ENCODE measurements around the gene PARVA. TPM values are rescaled to one million over a fixed set of nuclear protein-coding genes. Genes with fewer than 3 reads are reported as not detected.

The PARVA gene
- total and polyA plus RNA-seq, 3 donors from 2014 or later = 18.7 to 23.7 (median 23.6) TPM

- Histone ChIP-seq H3K9me3 (no peaks in the 10 kb centered on the region), H3K4me1 (no peaks in the 10 kb centered on the region), H3K4me3 (no peak overlapping the region), H3K27ac (no peak overlapping the region), H3K36me3 (ENCODE audit: low read depth, missing control alignments) (no peaks in the 10 kb centered on the region), H3K27me3 (no peaks in the 10 kb centered on the region)
- no peak for DNase-seq
- 70 to 77% methylated on average over 5 of the region's 5 CpGs for WGBS, 2 donors
- TF ChIP-seq CTCF (IDR thresholded peaks at IDR 0.05) = no peak
- no peak for TF ChIP-seq POLR2A (IDR thresholded peaks at IDR 0.05)
- intact Hi-C loops (cut with DNase I; ENCODE audit: low total_unique reads) = no loop called here
These were observed 170.7 kb downstream of the PARVA start for GRCh38 chr11:12547953-12548650.

- DNase-seq = peak; percentile 54
- no peaks in the 10 kb centered on the region for H3K27me3 ChIP-seq
- H3K9me3 ChIP-seq = no peaks in the 10 kb centered on the region
- WGBS, 2 donors = 57 to 61% methylated on average over 4 of the region's 4 CpGs
- H3K27ac ChIP-seq = no peak overlapping the region
- intact Hi-C loops (cut with DNase I; ENCODE audit: low total_unique reads) = no loop called here
- peaks cover 14% of the 10 kb centered on the region for H3K4me1 ChIP-seq
- no peak overlapping the region for H3K4me3 ChIP-seq
- no peak for TF ChIP-seq CTCF (IDR thresholded peaks at IDR 0.05)
- no peak for TF ChIP-seq POLR2A (IDR thresholded peaks at IDR 0.05)
- H3K36me3 ChIP-seq (ENCODE audit: low read depth, missing control alignments) = no peaks in the 10 kb centered on the region
These were observed 175.3 kb downstream of the PARVA start for GRCh38 chr11:12552692-12553091.

GRCh38 chr11:12554122-12554521, 176.8 kb downstream of the PARVA start:
- H3K36me3 ChIP-seq (ENCODE audit: low read depth, missing control alignments) = no peaks in the 10 kb centered on the region
- intact Hi-C loops (cut with DNase I; ENCODE audit: low total_unique reads) = no loop called here

GRCh38 chr11:12556155-12556554, 178.8 kb downstream of the PARVA start:
- H3K27me3 ChIP-seq = no peaks in the 10 kb centered on the region
- intact Hi-C loops (cut with DNase I; ENCODE audit: low total_unique reads) = no loop called here
- peaks cover 14% of the 10 kb centered on the region for H3K4me1 ChIP-seq
- no peaks in the 10 kb centered on the region for H3K9me3 ChIP-seq
- no peak overlapping the region for H3K4me3 ChIP-seq
- no peak for TF ChIP-seq CTCF (IDR thresholded peaks at IDR 0.05)
- TF ChIP-seq POLR2A (IDR thresholded peaks at IDR 0.05) = no peak
- no peak overlapping the region for H3K27ac ChIP-seq
- 35 to 55% methylated on average over 3 of the region's 3 CpGs for WGBS, 2 donors
- no peak for DNase-seq
- no peaks in the 10 kb centered on the region for H3K36me3 ChIP-seq (ENCODE audit: low read depth, missing control alignments)

More at GRCh38 chr11:12554122-12554521, 176.8 kb downstream of the PARVA start:
- 0% methylated on average over 1 of the region's 1 CpG for WGBS, 2 donors
- Histone ChIP-seq H3K27me3 (no peaks in the 10 kb centered on the region), H3K4me3 (no peak overlapping the region), H3K27ac (no peak overlapping the region), H3K9me3 (no peaks in the 10 kb centered on the region), H3K4me1 (peaks cover 14% of the 10 kb centered on the region)
- TF ChIP-seq POLR2A (IDR thresholded peaks at IDR 0.05) (no peak), CTCF (IDR thresholded peaks at IDR 0.05) (no peak)
- DNase-seq = no peak
